Posterior cingulate gyrus (tissue), 11 donors: ENCODE results near the gene AVPR2.
A peak's percentile ranks its signal among the peaks of the same experiment; 100 is the strongest.

Source experiments
- DNase-seq, 10 donors: peaks; one replicate each; pipeline versions ENCODE4 v3.0.0 to v3.0.0-alpha.2; 2020 to 2021; ENCODE audit warnings: mixed read lengths in 3 of 10
- intact Hi-C: fragments of 100-400 bp; cut with DNase I; formaldehyde crosslinking; loops from one replicate; pipeline ENCODE4 v1.15.1; 2023

AVPR2 gene

GRCh38 chrX:153909024-153909979 is 4.8 kb downstream of the AVPR2 start:
- intact Hi-C loops, result no loop called here
- peak in 1 of 10 donors; percentile 16 for DNase-seq

- intact Hi-C loops, result no loop called here
- DNase-seq, result peak in 1 of 10 donors; percentile 19
These were observed 5.5 kb downstream of the AVPR2 start for GRCh38 chrX:153909980-153910360.

- DNase-seq, result peak in 1 of 10 donors; percentile 13
- intact Hi-C loops, result no loop called here
These were observed 6.0 kb downstream of the AVPR2 start for GRCh38 chrX:153910446-153910845.

GRCh38 chrX:153911798-153912197 is 7.3 kb downstream of the AVPR2 start:
- no peak for DNase-seq
- intact Hi-C loops, result no loop called here

GRCh38 chrX:153913211-153913610 is 8.7 kb downstream of the AVPR2 start:
- intact Hi-C loops, result no loop called here
- DNase-seq, result peak in 1 of 10 donors; percentile 58

- peak in 3 of 10 donors; percentile 16 to 61 (median 42) for DNase-seq
- intact Hi-C loops, result no loop called here
These were observed 9.2 kb downstream of the AVPR2 start for GRCh38 chrX:153913701-153914100.

- intact Hi-C loops, result no loop called here
- no peak for DNase-seq
These were observed 13.4 kb downstream of the AVPR2 start for GRCh38 chrX:153917869-153918268.

- intact Hi-C loops, result no loop called here
- no peak for DNase-seq
These were observed 14.8 kb downstream of the AVPR2 start for GRCh38 chrX:153919281-153919680.

GRCh38 chrX:153920546-153920945 is 16.1 kb downstream of the AVPR2 start:
- DNase-seq, result no peak
- intact Hi-C loops, result no loop called here

- intact Hi-C loops, result no loop called here
- DNase-seq, result no peak
These were observed 16.6 kb downstream of the AVPR2 start for GRCh38 chrX:153921070-153921469.

GRCh38 chrX:153921511-153922446 is 17.3 kb downstream of the AVPR2 start:
- peak in 1 of 10 donors; percentile 31 for DNase-seq
- intact Hi-C loops, result no loop called here

- peak; percentile 37 to 95 (median 73) for DNase-seq
- intact Hi-C loops, result no loop called here
These were observed 18.7 kb downstream of the AVPR2 start for GRCh38 chrX:153922932-153923857.

- intact Hi-C loops, result no loop called here
- peak in 2 of 10 donors; percentile 31 to 57 for DNase-seq
These were observed 19.8 kb downstream of the AVPR2 start for GRCh38 chrX:153924149-153924861.

GRCh38 chrX:153925387-153925738 is 20.9 kb downstream of the AVPR2 start:
- intact Hi-C loops, result no loop called here
- no peak for DNase-seq

GRCh38 chrX:153925739-153926551 is 21.5 kb downstream of the AVPR2 start, which contains the start of gene ARHGAP4:
ARHGAP4 (minus strand) TSS chrX:153926264; CDS start chrX:153926202, 62 bp downstream.
- DNase-seq, result no peak
- intact Hi-C loops, result no loop called here

GRCh38 chrX:153926552-153926857 is 22.0 kb downstream of the AVPR2 start:
- intact Hi-C loops, result no loop called here
- DNase-seq, result no peak

GRCh38 chrX:153926858-153927671 is 22.6 kb downstream of the AVPR2 start:
- DNase-seq, result peak in 1 of 10 donors; percentile 30
- intact Hi-C loops, result no loop called here

GRCh38 chrX:153927672-153927921 is 23.1 kb downstream of the AVPR2 start:
- DNase-seq, result no peak
- intact Hi-C loops, result no loop called here
